K562 (cell line): ENCODE data around the gene ERRFI1. TPM values are rescaled to one million over a fixed set of nuclear protein-coding genes. Genes with fewer than 3 reads are reported as not detected.

ENCODE experiments used
- ATAC-seq: fragments of 200-7000 bp; cut with Tn5 transposase; 3 replicates; pipeline ENCODE4 v1.9.1; 2020; ENCODE audit warnings: moderate library complexity
- BruUV-seq: library from RNA; stranded (reverse); fragments of 400-500 nt; replicated peaks from 2 replicates; lab custom pipeline; 2021; lab: Mats Ljungman, UMichigan
- CTCF ChIA-PET: fragments of 300-600 bp; formaldehyde crosslinking; extraction: SDS; loops from one replicate; lab custom pipeline; 2021; ENCODE audit warnings: low intra/inter-chr PET ratio; lab: Yijun Ruan, JAX
- POLR2A ChIA-PET: fragments of 300-600, 350-650 bp; sonication (Branson Sonifier 250); formaldehyde crosslinking; extraction: SDS; loops from one replicate; lab custom pipeline; 2021; ENCODE audit warnings: antibody characterized with exemption, inconsistent platforms; lab: Yijun Ruan, JAX
- DNase-seq, 4 experiments: peaks; one replicate each; pipeline versions ENCODE4 v3.0.0 to v3.0.0-alpha.2; 2011 to 2018; ENCODE audit warnings: low spot score in 3 of 4, mixed read lengths in 3 of 4; ENCODE audit errors: extremely low read depth in 1 of 4
- FAIRE-seq: peaks from 2 replicates; lab custom pipeline; 2011; peaks lifted over from hg19 to GRCh38; lab: Jason Lieb, UNC
- H2AFZ ChIP-seq: 2 replicates; pipeline ENCODE4 v1.6.0; 2011; ENCODE audit warnings: low read depth, low read length, control low read depth, inconsistent platforms
- H3K27ac ChIP-seq: fragments of 200-600 bp; 3 replicates; pipeline ENCODE4 v1.8.0; 2011; ENCODE audit warnings: low read depth, mild to moderate bottlenecking, control low read depth, inconsistent platforms, low read length, moderate library complexity, mixed read lengths; ENCODE audit errors: extremely low read depth
- H3K27me3 ChIP-seq, 2 experiments: fragments of 300-600 bp in 1 of 2; 2 replicates in 1 of 2; 3 replicates in 1 of 2; pipeline versions ENCODE4 v1.6.0 to v1.8.0; 2011; ENCODE audit warnings: inconsistent platforms in 2 of 2, low read length in 2 of 2, mild to moderate bottlenecking in 1 of 2, mixed read lengths in 1 of 2, moderate library complexity in 1 of 2; ENCODE audit not compliant: control insufficient read depth in 2 of 2, insufficient read depth in 2 of 2
- H3K36me3 ChIP-seq: fragments of 300-600 bp; 3 replicates; pipeline ENCODE4 v1.8.0; 2011; ENCODE audit warnings: mild to moderate bottlenecking, low read length, inconsistent platforms; ENCODE audit not compliant: control insufficient read depth, insufficient read depth
- H3K4me1 ChIP-seq, 2 experiments: fragments of 200-600 bp in 1 of 2; replicated peaks in 1 of 2; 2 replicates in 1 of 2; 3 replicates in 1 of 2; pipeline versions ENCODE4 v1.5.1 to v1.8.0; 2011; ENCODE audit warnings: inconsistent platforms in 2 of 2, low read length in 2 of 2, mild to moderate bottlenecking in 1 of 2, mixed read lengths in 1 of 2, moderate library complexity in 1 of 2; ENCODE audit not compliant: control insufficient read depth in 2 of 2, insufficient read depth in 2 of 2
- H3K4me2 ChIP-seq: 2 replicates; pipeline ENCODE4 v1.6.1; 2011; ENCODE audit warnings: low read length, control low read depth, inconsistent platforms, mixed read lengths; ENCODE audit not compliant: insufficient read depth
- H3K4me3 ChIP-seq: fragments of 200-600 bp; sonication (generic), shearing (Covaris generic); 2 replicates; pipeline ENCODE4 v1.5.1; 2016; ENCODE audit warnings: control low read depth, inconsistent platforms
- H3K79me2 ChIP-seq: fragments of 200-600 bp; 3 replicates; pipeline ENCODE4 v1.8.0; 2011; ENCODE audit warnings: low read length, inconsistent platforms; ENCODE audit not compliant: control insufficient read depth, insufficient read depth
- H3K9ac ChIP-seq, 2 experiments: 2 replicates each; pipeline versions ENCODE4 v1.6.0 to v1.6.1; 2011; ENCODE audit warnings: low read depth in 2 of 2, low read length in 2 of 2, control low read depth in 1 of 2, inconsistent platforms in 1 of 2, mild to moderate bottlenecking in 1 of 2, mixed read lengths in 1 of 2; ENCODE audit not compliant: insufficient read depth in 1 of 2
- H3K9me1 ChIP-seq: one replicate; pipeline ENCODE4 v1.6.0; 2011; ENCODE audit warnings: inconsistent platforms, mild to moderate bottlenecking, low read length, moderate library complexity; ENCODE audit not compliant: control insufficient read depth, insufficient read depth
- H3K9me3 ChIP-seq: replicated peaks from 2 replicates; pipeline ENCODE4 v1.5.1; 2011; ENCODE audit warnings: low read depth, low read length, inconsistent platforms; ENCODE audit not compliant: control insufficient read depth, insufficient read depth
- H4K20me1 ChIP-seq: replicated peaks from 2 replicates; pipeline ENCODE4 v1.6.1; 2011; ENCODE audit warnings: low read length, inconsistent platforms, mixed read lengths; ENCODE audit not compliant: control insufficient read depth, insufficient read depth
- DPF2 ChIP-seq: fragments of 450-650 bp; IDR thresholded peaks from 2 replicates; pipeline ENCODE4 v1.6.1; 2016
- ESRRB ChIP-seq: fragments of 250-450 bp; sonication (Bioruptor Pico); IDR thresholded peaks from 2 replicates; pipeline ENCODE4 v1.5.0; 2020; ENCODE audit warnings: mild to moderate bottlenecking, moderate library complexity, borderline replicate concordance
- FOXA3 ChIP-seq, 2 experiments: fragments of 450-650 bp in 1 of 2; sonication (generic) in 1 of 2; formaldehyde crosslinking; IDR thresholded peaks in 1 of 2; conservative IDR thresholded peaks in 1 of 2; 2 replicates each; pipeline versions ENCODE4 v1.4.0 to v1.8.0; 2020 to 2022; ENCODE audit warnings: mild to moderate bottlenecking in 2 of 2, missing genetic modification reagents in 1 of 2
- RAD21 ChIP-seq, 2 experiments: fragments of 250-450 bp in 1 of 2; fragments of 450-650 bp in 1 of 2; sonication (Bioruptor Pico) in 1 of 2; formaldehyde crosslinking in 1 of 2; IDR thresholded peaks in 1 of 2; conservative IDR thresholded peaks in 1 of 2; 2 replicates each; pipeline versions ENCODE4 v1.4.0 to v1.8.0; 2020 to 2022; ENCODE audit warnings: mild to moderate bottlenecking in 2 of 2, moderate library complexity in 1 of 2
- RBM25 ChIP-seq: fragments of 200-400 bp; formaldehyde crosslinking; IDR thresholded peaks from 2 replicates; pipeline ENCODE4 v1.6.1; 2018; ENCODE audit warnings: low read length, low read depth, moderate library complexity; ENCODE audit not compliant: severe bottlenecking
- RFX5 ChIP-seq: IDR thresholded peaks from 2 replicates; pipeline ENCODE4 v1.6.1; 2011; ENCODE audit warnings: low read depth, mild to moderate bottlenecking, improper control_type of control experiment, low read length
- TEAD1 ChIP-seq, 2 experiments: fragments of 450-650 bp in 1 of 2; sonication (generic) in 1 of 2; formaldehyde crosslinking; IDR thresholded peaks; 2 replicates each; pipeline versions ENCODE4 v1.4.0 to v1.8.0; 2020 to 2022; ENCODE audit warnings: mild to moderate bottlenecking in 2 of 2, missing genetic modification reagents in 1 of 2
- XRCC5 ChIP-seq: fragments of 200-400 bp; formaldehyde crosslinking; IDR thresholded peaks from 2 replicates; pipeline ENCODE4 v1.6.1; 2017; ENCODE audit warnings: low read depth, mild to moderate bottlenecking, low read length
- ZBTB8A ChIP-seq: fragments of 450-650 bp; IDR thresholded peaks from 2 replicates; pipeline ENCODE4 v1.6.1; 2018; ENCODE audit warnings: mild to moderate bottlenecking, moderate library complexity; ENCODE audit not compliant: partially characterized antibody
- WGBS: fragments of 100-300 bp; shearing (Covaris generic); methylation state at CpG from one replicate; pipeline ENCODE4 v1.1.6; 2016; ENCODE audit warnings: low coverage, mixed read lengths; ENCODE audit not compliant: insufficient coverage; ENCODE audit errors: missing lambda C conversion rate; 5-methylcytosine and 5-hydroxymethylcytosine counted together
- in situ Hi-C: fragments of 300-500 bp; cut with MboI; formaldehyde crosslinking; loops from 4 replicates; pipeline ENCODE4 v1.15.0; 2018; ENCODE audit warnings: inconsistent platforms, mixed read lengths
- intact Hi-C: fragments of 100-400 bp; cut with micrococcal nuclease; formaldehyde crosslinking; loops from 2 replicates; pipeline ENCODE4 v1.14.2; 2022
- polyA plus RNA-seq, 8 experiments: library from polyadenylated mRNA; depleted of rRNA in 4 of 8; stranded (reverse) in 5 of 8; unstranded in 3 of 8; fragments of >200 nt; fragmentation: Nextera tagmentation in 2 of 8; fragmentation: Illumina TruSeq in 1 of 8; extraction: Ambion mirVana in 2 of 8; extraction: Trizol in 1 of 8; gene quantifications; 2 replicates each; pipeline versions ENCODE4 v1.2.1 to v1.2.3, GENCODE V29; 2011 to 2014; ENCODE audit warnings: inconsistent platforms in 1 of 8, missing spikeins in 1 of 8
- total RNA-seq, 7 experiments: library from RNA; depleted of rRNA in 6 of 7; stranded (reverse); fragments of >200 nt in 6 of 7; fragmentation: Illumina TruSeq in 2 of 7; extraction: Trizol in 2 of 7; gene quantifications; 2 replicates each; pipeline versions ENCODE4 v1.2.1 to v1.2.3, GENCODE V29; 2011 to 2021; ENCODE audit warnings: low replicate concordance in 1 of 7
- TF ChIP-seq, protein P1 (sequence below): sonication (generic); formaldehyde crosslinking; IDR thresholded peaks from 2 replicates; pipeline ENCODE4 v1.8.1; 2022; ENCODE audit warnings: missing genetic modification reagents
- TF ChIP-seq, protein P2 (sequence below), 2 experiments: fragments of 450-650 bp in 1 of 2; sonication (generic) in 1 of 2; formaldehyde crosslinking; conservative IDR thresholded peaks; 2 replicates each; pipeline versions ENCODE4 v1.4.0 to v1.8.1; 2020 to 2022; ENCODE audit warnings: mild to moderate bottlenecking in 1 of 2, missing genetic modification reagents in 1 of 2
- TF ChIP-seq, protein P3 (sequence below): sonication (generic); formaldehyde crosslinking; IDR thresholded peaks from 2 replicates; pipeline ENCODE4 v1.8.1; 2023; ENCODE audit warnings: mild to moderate bottlenecking, missing genetic modification reagents, moderate library complexity
- TF ChIP-seq, protein P4 (sequence below), 2 experiments: fragments of 450-650 bp; conservative IDR thresholded peaks; 2 replicates each; pipeline ENCODE4 v1.6.1; 2017; ENCODE audit warnings: mild to moderate bottlenecking in 2 of 2, moderate library complexity in 2 of 2

The ERRFI1 gene
- total and polyA plus RNA-seq, 9 of the 15 experiments (the other 6 are each of a cell fraction or from before 2014, with no cell fraction given): 0.67 to 4.4 (median 1.1) TPM

DNA sequence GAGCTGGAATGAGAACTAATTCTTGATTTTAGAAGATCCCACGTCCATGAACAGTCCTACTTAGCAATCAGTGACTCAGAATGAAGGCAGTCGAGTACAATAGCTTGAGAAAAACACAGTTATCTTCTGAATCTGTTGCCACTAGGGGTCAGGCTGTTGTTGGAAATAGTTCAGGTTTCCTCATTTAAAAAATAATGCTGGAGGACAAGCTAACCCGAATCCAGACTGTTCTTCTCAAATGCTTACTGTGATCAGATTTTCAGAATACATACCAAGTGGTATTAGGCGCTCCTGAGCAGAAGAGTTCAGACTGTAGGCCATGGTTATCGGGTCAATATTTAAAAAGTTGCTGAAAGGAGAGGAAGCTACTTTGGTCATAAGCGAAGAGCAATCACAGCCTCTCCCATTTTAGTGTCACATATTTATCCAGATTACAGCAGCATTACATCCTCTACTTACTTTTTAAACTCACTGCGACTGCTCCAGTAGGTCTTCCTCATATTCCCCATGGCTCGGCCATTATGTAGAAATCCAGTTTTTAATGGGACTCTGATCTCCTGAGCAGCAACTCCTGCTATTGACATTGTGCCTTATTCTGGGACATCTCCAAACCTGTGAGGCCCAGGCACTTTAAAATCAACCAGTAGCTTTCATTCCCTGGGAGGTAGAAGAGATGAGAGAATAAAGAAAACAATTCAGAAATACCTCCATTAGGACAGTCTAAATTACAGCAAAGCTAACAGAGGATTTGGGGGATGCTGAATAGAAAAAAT, 10.9 kb downstream of the ERRFI1 start:
- in situ Hi-C loops (loop anchor here (5.0 to 10.0 kb wide), 2 partner anchors 297 to 350 kb away; no protein-coding TSS in a partner anchor), intact Hi-C loops (loop anchor here (1.0 to 5.0 kb wide), 4 partner anchors 32 to 348 kb away; no protein-coding TSS in a partner anchor)
- H2AFZ ChIP-seq: no peak overlapping the region
- H3K4me3 ChIP-seq: no peak overlapping the region
- H3K4me2 ChIP-seq: no peak overlapping the region
- no peaks in the 10 kb centered on the region; the same call in 1 of the 2 replicates for H4K20me1 ChIP-seq
- peaks cover 0 to 7% of the 10 kb centered on the region in 2 experiments; a peak in 1 of 5 replicates for H3K4me1 ChIP-seq
- ChIA-PET POLR2A (interaction anchor here (0.6 to 1.6 kb wide), 5 partner anchors 9 to 1128 kb away, joined by 3 to 6 read pairs (median 4); no protein-coding TSS in a partner anchor), CTCF (interaction anchor here (0.5 to 3.5 kb wide), 12 partner anchors 16 to 711 kb away, joined by 3 to 37 read pairs (median 6); no protein-coding TSS in a partner anchor)
- H3K36me3 ChIP-seq: no peaks in the 10 kb centered on the region
- FAIRE-seq (peak; percentile 89), ATAC-seq (peak; percentile 93), DNase-seq (peak; percentile 62 to 79 (median 64))
- H3K9me1 ChIP-seq: no peaks in the 10 kb centered on the region
- H3K79me2 ChIP-seq: no peaks in the 10 kb centered on the region
- no peaks in the 10 kb centered on the region for H3K9me3 ChIP-seq
- no peak overlapping the region for H3K27ac ChIP-seq
- 15% methylated on average over 8 of the region's 8 CpGs for WGBS
- peaks cover 0 to 2% of the 10 kb centered on the region in 2 experiments; a peak in 2 of 5 replicates for H3K27me3 ChIP-seq
- no TSS peak for BruUV-seq
- H3K9ac ChIP-seq: no peak overlapping the region
- TF ChIP-seq, protein P1, sequence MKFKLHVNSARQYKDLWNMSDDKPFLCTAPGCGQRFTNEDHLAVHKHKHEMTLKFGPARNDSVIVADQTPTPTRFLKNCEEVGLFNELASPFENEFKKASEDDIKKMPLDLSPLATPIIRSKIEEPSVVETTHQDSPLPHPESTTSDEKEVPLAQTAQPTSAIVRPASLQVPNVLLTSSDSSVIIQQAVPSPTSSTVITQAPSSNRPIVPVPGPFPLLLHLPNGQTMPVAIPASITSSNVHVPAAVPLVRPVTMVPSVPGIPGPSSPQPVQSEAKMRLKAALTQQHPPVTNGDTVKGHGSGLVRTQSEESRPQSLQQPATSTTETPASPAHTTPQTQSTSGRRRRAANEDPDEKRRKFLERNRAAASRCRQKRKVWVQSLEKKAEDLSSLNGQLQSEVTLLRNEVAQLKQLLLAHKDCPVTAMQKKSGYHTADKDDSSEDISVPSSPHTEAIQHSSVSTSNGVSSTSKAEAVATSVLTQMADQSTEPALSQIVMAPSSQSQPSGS (CRISPR knock-in tag): no peak
- TF ChIP-seq FOXA3 (CRISPR knock-in tag; conservative IDR thresholded peaks at IDR 0.05 in 1 of 2, IDR thresholded peaks at IDR 0.05 in 1 of 2): peak in 1 of 2 experiments; percentile 17; a peak in 1 of 4 replicates
- TF ChIP-seq, protein P2, sequence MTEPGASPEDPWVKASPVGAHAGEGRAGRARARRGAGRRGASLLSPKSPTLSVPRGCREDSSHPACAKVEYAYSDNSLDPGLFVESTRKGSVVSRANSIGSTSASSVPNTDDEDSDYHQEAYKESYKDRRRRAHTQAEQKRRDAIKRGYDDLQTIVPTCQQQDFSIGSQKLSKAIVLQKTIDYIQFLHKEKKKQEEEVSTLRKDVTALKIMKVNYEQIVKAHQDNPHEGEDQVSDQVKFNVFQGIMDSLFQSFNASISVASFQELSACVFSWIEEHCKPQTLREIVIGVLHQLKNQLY (CRISPR knock-in tag; conservative IDR thresholded peaks at IDR 0.05): 0 out of 4 replicates have a peak, but pooled peaks of 1 of the 2 experiments have one; percentile 40
- no peak for TF ChIP-seq ZBTB8A
- TF ChIP-seq XRCC5: peak; percentile 53; the same call in 1 of the 2 replicates
- TF ChIP-seq ESRRB (CRISPR knock-in tag): no peak
- TF ChIP-seq RFX5: 0 out of 2 replicates have a peak, but pooled peaks have one; percentile 25
- TF ChIP-seq DPF2: 0 out of 2 replicates have a peak, but pooled peaks have one; percentile 46
- TF ChIP-seq TEAD1 (CRISPR knock-in tag; IDR thresholded peaks at IDR 0.05): 0 out of 4 replicates have a peak, but pooled peaks of 1 of the 2 experiments have one; percentile 36
- TF ChIP-seq, protein P3, sequence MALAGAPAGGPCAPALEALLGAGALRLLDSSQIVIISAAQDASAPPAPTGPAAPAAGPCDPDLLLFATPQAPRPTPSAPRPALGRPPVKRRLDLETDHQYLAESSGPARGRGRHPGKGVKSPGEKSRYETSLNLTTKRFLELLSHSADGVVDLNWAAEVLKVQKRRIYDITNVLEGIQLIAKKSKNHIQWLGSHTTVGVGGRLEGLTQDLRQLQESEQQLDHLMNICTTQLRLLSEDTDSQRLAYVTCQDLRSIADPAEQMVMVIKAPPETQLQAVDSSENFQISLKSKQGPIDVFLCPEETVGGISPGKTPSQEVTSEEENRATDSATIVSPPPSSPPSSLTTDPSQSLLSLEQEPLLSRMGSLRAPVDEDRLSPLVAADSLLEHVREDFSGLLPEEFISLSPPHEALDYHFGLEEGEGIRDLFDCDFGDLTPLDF (CRISPR knock-in tag): 0 out of 2 replicates have a peak, but pooled peaks have one; percentile 21
- TF ChIP-seq RBM25: peak; percentile 43
- TF ChIP-seq, protein P4, sequence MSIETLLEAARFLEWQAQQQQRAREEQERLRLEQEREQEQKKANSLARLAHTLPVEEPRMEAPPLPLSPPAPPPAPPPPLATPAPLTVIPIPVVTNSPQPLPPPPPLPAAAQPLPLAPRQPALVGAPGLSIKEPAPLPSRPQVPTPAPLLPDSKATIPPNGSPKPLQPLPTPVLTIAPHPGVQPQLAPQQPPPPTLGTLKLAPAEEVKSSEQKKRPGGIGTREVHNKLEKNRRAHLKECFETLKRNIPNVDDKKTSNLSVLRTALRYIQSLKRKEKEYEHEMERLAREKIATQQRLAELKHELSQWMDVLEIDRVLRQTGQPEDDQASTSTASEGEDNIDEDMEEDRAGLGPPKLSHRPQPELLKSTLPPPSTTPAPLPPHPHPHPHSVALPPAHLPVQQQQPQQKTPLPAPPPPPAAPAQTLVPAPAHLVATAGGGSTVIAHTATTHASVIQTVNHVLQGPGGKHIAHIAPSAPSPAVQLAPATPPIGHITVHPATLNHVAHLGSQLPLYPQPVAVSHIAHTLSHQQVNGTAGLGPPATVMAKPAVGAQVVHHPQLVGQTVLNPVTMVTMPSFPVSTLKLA (conservative IDR thresholded peaks at IDR 0.05): no peak
- TF ChIP-seq RAD21 (CRISPR knock-in tag; conservative IDR thresholded peaks at IDR 0.05 in 1 of 2, IDR thresholded peaks at IDR 0.05 in 1 of 2): peak; percentile 84 to 97
